Muscle layer of colon (tissue), 2 donors: Measurements from ENCODE around the gene MCRIP2.

Experiments used
- H3K27ac ChIP-seq: one replicate; pipeline ENCODE4 v1.7.0; 2013; ENCODE audit warnings: low read depth, mild to moderate bottlenecking, low read length, moderate library complexity
- H3K27me3 ChIP-seq, 2 donors: one replicate each; pipeline ENCODE4 v1.7.0; 2013; ENCODE audit warnings: low read length in 2 of 2, mild to moderate bottlenecking in 2 of 2; ENCODE audit not compliant: insufficient read depth in 2 of 2, control insufficient read depth in 1 of 2
- H3K36me3 ChIP-seq: one replicate; pipeline ENCODE4 v1.7.0; 2013; ENCODE audit warnings: mild to moderate bottlenecking, low read length; ENCODE audit not compliant: insufficient read depth
- H3K4me1 ChIP-seq: one replicate; pipeline ENCODE4 v1.7.0; 2013; ENCODE audit warnings: mild to moderate bottlenecking, low read length; ENCODE audit not compliant: insufficient read depth
- H3K4me3 ChIP-seq, 2 donors: one replicate each; pipeline ENCODE4 v1.7.0; 2013; ENCODE audit warnings: low read length in 2 of 2, low read depth in 1 of 2, mild to moderate bottlenecking in 1 of 2, moderate library complexity in 1 of 2
- H3K9ac ChIP-seq: one replicate; pipeline ENCODE4 v1.7.0; 2013; ENCODE audit warnings: low read length
- H3K9me3 ChIP-seq: one replicate; pipeline ENCODE4 v1.7.0; 2013; ENCODE audit warnings: mild to moderate bottlenecking, low read length
- donor health status: abdominal sarcoma.
- donor health status: Adenocarcinoma of cecum.

Gene MCRIP2

GRCh38 chr16:660132-660458 is 18.5 kb downstream of the MCRIP2 start:
- no peaks in the 10 kb centered on the region for H3K9me3 ChIP-seq
- peak overlapping the region in 1 of 2 donors; percentile 21 for H3K4me3 ChIP-seq
- peak overlapping the region; percentile 82 for H3K27ac ChIP-seq
- no peak overlapping the region for H3K9ac ChIP-seq
- no peaks in the 10 kb centered on the region for H3K27me3 ChIP-seq
- no peaks in the 10 kb centered on the region for H3K36me3 ChIP-seq
- H3K4me1 ChIP-seq, result peaks cover 11% of the 10 kb centered on the region

DNA sequence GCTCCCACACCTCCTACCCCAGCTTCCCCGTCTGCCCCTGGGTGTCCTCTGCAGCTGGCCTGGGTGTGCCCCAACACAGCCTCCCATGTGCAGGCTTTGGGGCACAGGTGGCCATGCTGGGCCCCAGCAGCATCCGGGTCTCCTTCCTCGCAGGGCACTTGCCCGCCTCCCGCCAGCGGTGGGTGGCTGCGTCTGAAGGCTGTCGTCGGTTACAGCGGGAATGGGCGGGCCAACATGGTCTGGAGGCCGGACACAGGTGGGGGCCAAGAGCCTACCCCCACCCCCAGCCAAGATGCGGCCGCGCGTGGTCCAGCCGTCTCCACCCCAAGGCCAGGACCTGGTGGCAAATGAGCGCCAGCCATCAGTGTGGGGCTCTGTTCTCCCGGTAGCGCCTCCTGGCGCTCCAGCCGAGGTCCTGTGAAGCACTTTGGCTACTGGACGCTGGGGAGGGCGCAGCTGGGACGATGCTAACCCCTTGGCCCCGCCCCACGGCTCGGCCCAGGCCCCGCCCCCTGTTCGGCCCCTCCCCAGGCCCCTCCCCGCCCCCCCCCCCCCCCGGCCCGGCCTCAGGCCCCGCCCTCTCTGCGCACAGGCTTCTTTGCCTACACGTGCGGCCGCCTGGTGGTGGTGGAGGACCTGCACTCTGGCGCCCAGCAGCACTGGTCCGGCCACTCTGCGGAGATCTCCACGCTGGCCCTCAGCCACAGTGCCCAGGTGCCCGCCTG is 19.0 kb downstream of the MCRIP2 start:
- Histone ChIP-seq H3K9ac (no peak overlapping the region), H3K36me3 (no peaks in the 10 kb centered on the region)

GRCh38 chr16:661184-661821 is 19.7 kb downstream of the MCRIP2 start:
- Histone ChIP-seq H3K4me3 (no peak overlapping the region), H3K4me1 (peaks cover 11% of the 10 kb centered on the region), H3K27ac (peak overlapping the region; percentile 52), H3K9ac (no peak overlapping the region), H3K9me3 (no peaks in the 10 kb centered on the region), H3K27me3 (no peaks in the 10 kb centered on the region), H3K36me3 (no peaks in the 10 kb centered on the region)

More for the DNA sequence above, 19.0 kb downstream of the MCRIP2 start:
- Histone ChIP-seq H3K4me1 (peaks cover 11% of the 10 kb centered on the region), H3K27me3 (no peaks in the 10 kb centered on the region), H3K4me3 (peak overlapping the region in 1 of 2 donors; percentile 21), H3K9me3 (no peaks in the 10 kb centered on the region), H3K27ac (peak overlapping the region; percentile 82)

DNA sequence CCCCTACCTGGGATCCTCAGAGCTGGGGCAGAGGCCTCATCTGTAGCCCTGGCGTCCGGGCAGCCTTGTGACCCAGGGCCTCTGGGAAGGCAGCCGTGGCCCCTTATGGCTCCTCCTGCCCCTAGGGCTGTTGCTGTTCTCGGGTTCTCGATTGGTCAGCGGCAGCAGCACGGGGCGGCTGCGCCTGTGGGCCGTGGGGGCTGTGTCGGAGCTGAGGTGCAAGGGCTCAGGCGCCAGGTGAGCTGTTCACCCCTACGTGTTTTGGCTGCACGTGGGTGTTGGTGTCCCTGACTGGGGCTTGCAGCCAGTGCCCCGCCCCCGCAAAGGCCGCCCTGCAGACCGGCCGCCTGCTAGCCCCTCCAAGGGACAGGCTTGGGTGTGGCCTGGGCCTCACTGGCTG is 20.5 kb downstream of the MCRIP2 start:
- Histone ChIP-seq H3K36me3 (no peaks in the 10 kb centered on the region), H3K9me3 (no peaks in the 10 kb centered on the region), H3K4me1 (peaks cover 11% of the 10 kb centered on the region), H3K4me3 (no peak overlapping the region), H3K9ac (no peak overlapping the region), H3K27ac (no peak overlapping the region), H3K27me3 (no peaks in the 10 kb centered on the region)

DNA sequence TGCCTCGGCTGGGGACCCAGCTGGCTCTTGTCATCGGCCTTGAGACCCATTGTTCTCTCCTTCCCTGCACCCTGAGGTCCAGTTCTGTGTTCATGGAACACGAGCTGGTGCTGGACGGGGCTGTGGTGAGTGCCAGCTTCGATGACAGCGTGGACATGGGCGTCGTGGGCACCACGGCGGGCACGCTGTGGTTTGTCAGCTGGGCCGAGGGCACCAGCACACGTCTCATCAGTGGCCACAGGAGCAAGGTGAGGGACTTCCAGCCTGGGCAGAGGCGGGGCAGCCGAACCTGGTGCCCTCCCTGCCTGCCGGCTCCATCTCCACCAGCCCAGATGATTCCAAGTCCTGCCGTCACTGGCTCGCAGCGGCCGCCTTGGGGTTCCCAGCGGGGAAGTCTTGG is 21.0 kb downstream of the MCRIP2 start:
- no peaks in the 10 kb centered on the region for H3K36me3 ChIP-seq
- H3K4me1 ChIP-seq, result peaks cover 16% of the 10 kb centered on the region
- no peak overlapping the region for H3K9ac ChIP-seq
- no peaks in the 10 kb centered on the region for H3K9me3 ChIP-seq
- no peak overlapping the region for H3K4me3 ChIP-seq
- H3K27me3 ChIP-seq, result no peaks in the 10 kb centered on the region
- no peak overlapping the region for H3K27ac ChIP-seq

DNA sequence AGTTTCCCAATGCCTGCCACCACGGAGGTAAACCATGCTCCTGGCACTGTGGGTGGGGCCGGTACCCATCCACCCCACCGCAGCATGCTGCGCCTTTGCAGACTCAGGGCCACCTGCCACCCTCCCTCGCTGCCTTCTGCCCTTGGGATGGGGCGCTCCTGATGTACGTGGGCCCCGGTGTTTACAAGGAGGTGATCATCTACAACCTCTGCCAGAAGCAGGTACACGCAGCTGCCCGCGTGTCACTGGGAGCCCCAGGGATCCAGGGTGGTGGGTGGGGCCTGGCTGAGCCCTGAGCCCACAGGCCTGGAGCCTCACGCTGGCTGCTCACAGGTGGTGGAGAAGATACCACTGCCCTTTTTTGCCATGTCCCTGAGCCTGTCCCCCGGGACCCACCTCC is 24.9 kb downstream of the MCRIP2 start:
- peaks cover 18% of the 10 kb centered on the region for H3K36me3 ChIP-seq
- H3K4me3 ChIP-seq, result no peak overlapping the region
- peaks cover 17% of the 10 kb centered on the region for H3K4me1 ChIP-seq
- H3K27ac ChIP-seq, result no peak overlapping the region
- no peaks in the 10 kb centered on the region for H3K27me3 ChIP-seq
- no peaks in the 10 kb centered on the region for H3K9me3 ChIP-seq
- no peak overlapping the region for H3K9ac ChIP-seq

- Histone ChIP-seq H3K4me3 (no peak overlapping the region), H3K36me3 (peaks cover 23% of the 10 kb centered on the region), H3K9ac (no peak overlapping the region), H3K27ac (peak overlapping the region; percentile 39), H3K27me3 (no peaks in the 10 kb centered on the region), H3K4me1 (peaks cover 17% of the 10 kb centered on the region), H3K9me3 (no peaks in the 10 kb centered on the region)
Measured at GRCh38 chr16:667113-667779, 25.6 kb downstream of the MCRIP2 start.

DNA sequence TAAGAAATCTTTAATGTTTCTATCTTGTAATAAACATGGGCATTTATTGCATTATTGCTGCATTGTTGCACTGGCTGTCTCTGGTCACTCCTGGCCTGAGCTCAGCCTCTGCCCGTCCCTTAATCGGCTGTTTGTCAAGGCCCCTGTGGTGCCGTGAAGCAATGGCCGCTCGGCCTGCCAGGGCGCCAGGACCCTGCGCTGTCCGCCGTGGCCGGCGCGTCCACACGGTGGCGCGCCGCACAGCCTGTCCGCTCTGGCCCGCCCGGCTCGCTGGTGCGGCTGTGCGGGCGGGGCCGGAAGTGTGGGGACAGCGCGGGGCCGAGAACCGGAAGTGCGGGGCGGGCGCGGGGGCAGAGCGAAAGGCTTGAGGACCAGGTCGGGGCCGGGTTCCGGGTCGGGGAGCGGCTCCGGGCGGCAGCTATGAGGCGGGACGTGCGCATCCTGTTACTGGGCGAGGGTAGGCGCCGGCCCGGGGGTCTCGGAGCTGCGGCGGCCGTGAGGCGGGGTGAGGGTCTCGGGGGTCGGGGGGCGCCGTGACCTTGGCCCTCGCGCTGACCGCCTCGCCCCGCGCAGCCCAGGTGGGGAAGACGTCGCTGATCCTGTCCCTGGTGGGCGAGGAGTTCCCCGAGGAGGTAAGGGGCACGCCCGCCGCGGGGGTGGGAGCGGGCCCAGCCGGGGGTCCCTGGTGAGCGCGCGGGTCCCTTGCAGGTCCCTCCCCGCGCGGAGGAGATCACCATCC is 26.3 kb downstream of the MCRIP2 start, which contains the start of gene RHOT2:
RHOT2 (plus strand) TSS at position 353 of the 739 bp plus-strand sequence; CDS start at position 421, 68 bp downstream.
- H3K9me3 ChIP-seq, result no peaks in the 10 kb centered on the region
- peak within 1 kb of the TSS; percentile 85 for H3K27ac ChIP-seq
- H3K9ac ChIP-seq, result peak within 1 kb of the TSS; percentile 57
- H3K27me3 ChIP-seq, result no peaks in the 10 kb centered on the region
- peak within 1 kb of the TSS; percentile 63 to 89 for H3K4me3 ChIP-seq
- H3K36me3 ChIP-seq, result peaks cover 30% of the 10 kb centered on the region
- peaks cover 17% of the 10 kb centered on the region for H3K4me1 ChIP-seq

- Histone ChIP-seq H3K9ac (peak overlapping the region; percentile 57), H3K36me3 (peaks cover 32% of the 10 kb centered on the region), H3K27ac (peak overlapping the region; percentile 85), H3K9me3 (no peaks in the 10 kb centered on the region), H3K4me3 (peak overlapping the region; percentile 63 to 89), H3K27me3 (no peaks in the 10 kb centered on the region), H3K4me1 (peaks cover 17% of the 10 kb centered on the region)
Measured at GRCh38 chr16:668519-669171, 27.0 kb downstream of the MCRIP2 start.

DNA sequence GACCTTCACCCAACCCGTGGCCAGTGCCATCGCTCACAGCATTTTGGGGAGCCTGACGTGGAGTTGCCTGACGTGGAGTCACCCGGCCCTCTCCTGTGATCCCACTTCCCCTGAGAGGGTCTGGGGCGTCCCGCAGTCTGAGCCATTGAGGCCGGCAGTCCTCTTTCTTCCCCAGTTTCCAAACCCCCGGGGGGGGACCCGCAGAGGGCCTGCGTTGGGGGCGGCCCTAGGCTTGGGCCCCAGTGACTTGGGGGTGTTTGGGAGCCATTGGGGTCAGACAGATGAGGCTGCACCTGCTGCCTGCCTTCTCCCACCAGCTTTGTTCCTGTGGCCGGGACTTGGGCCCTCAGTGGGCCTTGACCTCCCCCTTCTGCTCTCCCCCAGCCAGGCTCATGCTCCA is 28.0 kb downstream of the MCRIP2 start:
- no peak overlapping the region for H3K9ac ChIP-seq
- H3K27me3 ChIP-seq, result no peaks in the 10 kb centered on the region
- H3K4me3 ChIP-seq, result no peak overlapping the region
- H3K9me3 ChIP-seq, result no peaks in the 10 kb centered on the region
- H3K27ac ChIP-seq, result no peak overlapping the region
- H3K36me3 ChIP-seq, result peaks cover 32% of the 10 kb centered on the region
- peaks cover 18% of the 10 kb centered on the region for H3K4me1 ChIP-seq
